ENCODE data around the gene CDC73.
"Not testable (repeated sequence)": the region's sequence is repeated elsewhere in the genome, so short reads cannot be mapped to it uniquely, and the experiment has no call there.

Gene CDC73

GRCh38 chr1:193222056-193222615 lies 100.3 kb downstream of the CDC73 start:
- H2AFZ ChIP-seq (ENCODE audit: low read length): no peak overlapping the region
- no peak overlapping the region for H3K9ac ChIP-seq (ENCODE audit: low read length)
- DNase-seq: no peak
- no peaks in the 10 kb centered on the region for H3F3A ChIP-seq (ENCODE audit: insufficient read depth, low read length)
- H3K27me3 ChIP-seq (replicated peaks; ENCODE audit: insufficient read depth, low read length): no peaks in the 10 kb centered on the region
- H3K4me3 ChIP-seq (ENCODE audit: low read length): no peak overlapping the region
- no peaks in the 10 kb centered on the region for H4K20me1 ChIP-seq (ENCODE audit: insufficient read depth, low read length)
- peaks cover 17% of the 10 kb centered on the region; the same call in 1 of the 2 replicates for H3K79me2 ChIP-seq (ENCODE audit: low read length)
- TF ChIP-seq CTCF (IDR thresholded peaks at IDR 0.05; ENCODE audit: low read length) (no peak), EZH2 (optimal IDR thresholded peaks at IDR 0.05; ENCODE audit: low read depth, low read length) (no peak), EZH2phosphoT487 (IDR thresholded peaks at IDR 0.05; ENCODE audit: low read length) (no peak)
- H3K4me1 ChIP-seq (ENCODE audit: low read length): peaks cover 10% of the 10 kb centered on the region; the same call in 1 of the 2 replicates
- no peak overlapping the region for H3K27ac ChIP-seq (ENCODE audit: low read length)
- H3K36me3 ChIP-seq (replicated peaks; ENCODE audit: insufficient read depth, low read length): no peaks in the 10 kb centered on the region
- H3K9me3 ChIP-seq (replicated peaks; ENCODE audit: insufficient read depth, low read length): no peaks in the 10 kb centered on the region
- no peak overlapping the region for H3K4me2 ChIP-seq (ENCODE audit: low read depth, low read length)
- H3K9me2 ChIP-seq (replicated peaks; ENCODE audit: insufficient read depth, low read length): no peaks in the 10 kb centered on the region

GRCh38 chr1:193229136-193229535 lies 107.3 kb downstream of the CDC73 start:
- Histone ChIP-seq H3K9me3 (replicated peaks; ENCODE audit: insufficient read depth, low read length) (no peaks in the 10 kb centered on the region), H4K20me1 (ENCODE audit: insufficient read depth, low read length) (no peaks in the 10 kb centered on the region), H3K27ac (ENCODE audit: low read length) (no peak overlapping the region), H3K4me1 (ENCODE audit: low read length) (peaks cover 10% of the 10 kb centered on the region; the same call in 1 of the 2 replicates), H3K9me2 (replicated peaks; ENCODE audit: insufficient read depth, low read length) (no peaks in the 10 kb centered on the region), H3K4me3 (ENCODE audit: low read length) (no peak overlapping the region), H3K9ac (ENCODE audit: low read length) (no peak overlapping the region), H3F3A (ENCODE audit: insufficient read depth, low read length) (no peaks in the 10 kb centered on the region), H2AFZ (ENCODE audit: low read length) (no peak overlapping the region), H3K27me3 (replicated peaks; ENCODE audit: insufficient read depth, low read length) (no peaks in the 10 kb centered on the region), H3K36me3 (replicated peaks; ENCODE audit: insufficient read depth, low read length) (no peaks in the 10 kb centered on the region; the same call in 1 of the 2 replicates), H3K79me2 (ENCODE audit: low read length) (peaks cover 14% of the 10 kb centered on the region; the same call in 1 of the 2 replicates), H3K4me2 (ENCODE audit: low read depth, low read length) (no peak overlapping the region)
- TF ChIP-seq EZH2phosphoT487 (IDR thresholded peaks at IDR 0.05; ENCODE audit: low read length): no peak
- no peak for TF ChIP-seq EZH2 (optimal IDR thresholded peaks at IDR 0.05; ENCODE audit: low read depth, low read length)
- TF ChIP-seq CTCF (IDR thresholded peaks at IDR 0.05; ENCODE audit: low read length): no peak
- DNase-seq: no peak

- H3K27ac ChIP-seq (ENCODE audit: low read length); H3K9me2 ChIP-seq (replicated peaks; ENCODE audit: insufficient read depth, low read length); DNase-seq; H3K27me3 ChIP-seq (replicated peaks; ENCODE audit: insufficient read depth, low read length); H3K4me2 ChIP-seq (ENCODE audit: low read depth, low read length); H3K4me3 ChIP-seq (ENCODE audit: low read length); H3K4me1 ChIP-seq (ENCODE audit: low read length); H2AFZ ChIP-seq (ENCODE audit: low read length); H4K20me1 ChIP-seq (ENCODE audit: insufficient read depth, low read length); H3K9me3 ChIP-seq (replicated peaks; ENCODE audit: insufficient read depth, low read length); H3K79me2 ChIP-seq (ENCODE audit: low read length); H3K36me3 ChIP-seq (replicated peaks; ENCODE audit: insufficient read depth, low read length); H3K9ac ChIP-seq (ENCODE audit: low read length); H3F3A ChIP-seq (ENCODE audit: insufficient read depth, low read length): not testable (repeated sequence)
Observed at GRCh38 chr1:193231146-193231545, 109.3 kb downstream of the CDC73 start.

GRCh38 chr1:193234530-193234929 lies 112.7 kb downstream of the CDC73 start:
- Histone ChIP-seq H3K4me1 (ENCODE audit: low read length) (no peaks in the 10 kb centered on the region), H3K79me2 (ENCODE audit: low read length) (no peaks in the 10 kb centered on the region), H3K4me2 (ENCODE audit: low read depth, low read length) (no peak overlapping the region), H3K27me3 (replicated peaks; ENCODE audit: insufficient read depth, low read length) (no peaks in the 10 kb centered on the region), H3K4me3 (ENCODE audit: low read length) (no peak overlapping the region), H3F3A (ENCODE audit: insufficient read depth, low read length) (no peaks in the 10 kb centered on the region), H3K36me3 (replicated peaks; ENCODE audit: insufficient read depth, low read length) (no peaks in the 10 kb centered on the region; the same call in 1 of the 2 replicates), H4K20me1 (ENCODE audit: insufficient read depth, low read length) (no peaks in the 10 kb centered on the region), H3K9me3 (replicated peaks; ENCODE audit: insufficient read depth, low read length) (no peaks in the 10 kb centered on the region), H3K27ac (ENCODE audit: low read length) (no peak overlapping the region), H2AFZ (ENCODE audit: low read length) (no peak overlapping the region), H3K9me2 (replicated peaks; ENCODE audit: insufficient read depth, low read length) (no peaks in the 10 kb centered on the region), H3K9ac (ENCODE audit: low read length) (no peak overlapping the region)
- DNase-seq: no peak
- no peak for TF ChIP-seq EZH2phosphoT487 (IDR thresholded peaks at IDR 0.05; ENCODE audit: low read length)

All from MM.1S (cell line).